WTC11 (cell line): Measurements from ENCODE around the gene MED8.

ENCODE experiments used
- IRF2 ChIP-seq: sonication (generic); formaldehyde crosslinking; IDR thresholded peaks from 2 replicates; pipeline ENCODE4 v1.8.0; 2022; ENCODE audit warnings: low read depth, missing genetic modification reagents, borderline replicate concordance
- NFE2L1 ChIP-seq: sonication (generic); formaldehyde crosslinking; IDR thresholded peaks from 2 replicates; pipeline ENCODE4 v1.8.1; 2023; ENCODE audit warnings: missing genetic modification reagents
- ZBTB21 ChIP-seq: sonication (generic); formaldehyde crosslinking; IDR thresholded peaks from 2 replicates; pipeline ENCODE4 v1.8.1; 2023; ENCODE audit warnings: mild to moderate bottlenecking, missing genetic modification reagents, borderline replicate concordance
- TF ChIP-seq, protein P1 (sequence below): sonication (generic); formaldehyde crosslinking; IDR thresholded peaks from 2 replicates; pipeline ENCODE4 v1.8.1; 2022; ENCODE audit warnings: low read depth, missing genetic modification reagents, borderline replicate concordance
- TF ChIP-seq, protein P2 (sequence below): fragments of 200-600 bp; IDR thresholded peaks from 2 replicates; pipeline ENCODE4 v1.8.0; 2022; ENCODE audit warnings: antibody characterized with exemption

DNA sequence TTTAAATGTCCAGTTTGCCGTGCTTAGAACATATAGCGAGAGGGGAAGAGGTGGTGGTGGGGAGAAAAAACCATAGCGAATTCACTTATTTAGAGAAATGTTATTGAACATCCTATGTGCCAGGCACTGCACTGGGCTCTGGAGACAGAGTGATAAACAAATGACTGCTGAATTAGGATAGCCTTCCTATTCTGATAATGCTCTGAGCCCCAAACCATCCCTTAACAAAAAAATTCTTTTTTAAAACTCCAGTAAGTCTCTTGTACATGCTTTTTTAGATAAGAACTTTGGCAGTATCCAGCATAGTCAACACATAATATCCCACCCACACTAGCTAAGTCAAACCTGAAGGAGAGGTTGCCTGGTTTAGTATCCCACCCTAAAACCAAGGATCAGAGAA is 8.6 kb upstream of the MED8 start:
- no peak for TF ChIP-seq ZBTB21
- no peak for TF ChIP-seq NFE2L1 (CRISPR knock-in tag)
- TF ChIP-seq, protein P1, sequence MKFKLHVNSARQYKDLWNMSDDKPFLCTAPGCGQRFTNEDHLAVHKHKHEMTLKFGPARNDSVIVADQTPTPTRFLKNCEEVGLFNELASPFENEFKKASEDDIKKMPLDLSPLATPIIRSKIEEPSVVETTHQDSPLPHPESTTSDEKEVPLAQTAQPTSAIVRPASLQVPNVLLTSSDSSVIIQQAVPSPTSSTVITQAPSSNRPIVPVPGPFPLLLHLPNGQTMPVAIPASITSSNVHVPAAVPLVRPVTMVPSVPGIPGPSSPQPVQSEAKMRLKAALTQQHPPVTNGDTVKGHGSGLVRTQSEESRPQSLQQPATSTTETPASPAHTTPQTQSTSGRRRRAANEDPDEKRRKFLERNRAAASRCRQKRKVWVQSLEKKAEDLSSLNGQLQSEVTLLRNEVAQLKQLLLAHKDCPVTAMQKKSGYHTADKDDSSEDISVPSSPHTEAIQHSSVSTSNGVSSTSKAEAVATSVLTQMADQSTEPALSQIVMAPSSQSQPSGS (CRISPR knock-in tag) = no peak
- TF ChIP-seq, protein P2, sequence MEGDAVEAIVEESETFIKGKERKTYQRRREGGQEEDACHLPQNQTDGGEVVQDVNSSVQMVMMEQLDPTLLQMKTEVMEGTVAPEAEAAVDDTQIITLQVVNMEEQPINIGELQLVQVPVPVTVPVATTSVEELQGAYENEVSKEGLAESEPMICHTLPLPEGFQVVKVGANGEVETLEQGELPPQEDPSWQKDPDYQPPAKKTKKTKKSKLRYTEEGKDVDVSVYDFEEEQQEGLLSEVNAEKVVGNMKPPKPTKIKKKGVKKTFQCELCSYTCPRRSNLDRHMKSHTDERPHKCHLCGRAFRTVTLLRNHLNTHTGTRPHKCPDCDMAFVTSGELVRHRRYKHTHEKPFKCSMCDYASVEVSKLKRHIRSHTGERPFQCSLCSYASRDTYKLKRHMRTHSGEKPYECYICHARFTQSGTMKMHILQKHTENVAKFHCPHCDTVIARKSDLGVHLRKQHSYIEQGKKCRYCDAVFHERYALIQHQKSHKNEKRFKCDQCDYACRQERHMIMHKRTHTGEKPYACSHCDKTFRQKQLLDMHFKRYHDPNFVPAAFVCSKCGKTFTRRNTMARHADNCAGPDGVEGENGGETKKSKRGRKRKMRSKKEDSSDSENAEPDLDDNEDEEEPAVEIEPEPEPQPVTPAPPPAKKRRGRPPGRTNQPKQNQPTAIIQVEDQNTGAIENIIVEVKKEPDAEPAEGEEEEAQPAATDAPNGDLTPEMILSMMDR = no peak
- TF ChIP-seq IRF2 (CRISPR knock-in tag) = no peak
